IMR-90 (cell line): ENCODE results near the gene FOXB2. TPM values are rescaled to one million over a fixed set of nuclear protein-coding genes. Genes with fewer than 3 reads are reported as not detected.

Source experiments
- ATAC-seq: fragments of 200-7000 bp; cut with Tn5 transposase; 2 replicates; pipeline ENCODE4 v1.9.1; 2020; ENCODE audit warnings: low read depth, mild to moderate bottlenecking, moderate library complexity
- BruUV-seq: library from RNA; stranded (reverse); fragments of 400-500 nt; replicated peaks from 2 replicates; lab custom pipeline; 2021; lab: Mats Ljungman, UMichigan
- CTCF ChIA-PET: fragments of 300-600 bp; formaldehyde crosslinking; extraction: SDS; loops from one replicate; lab custom pipeline; 2021; ENCODE audit warnings: antibody characterized with exemption; lab: Yijun Ruan, JAX
- POLR2A ChIA-PET: fragments of 300-600 bp; sonication (Branson Sonifier 250); formaldehyde crosslinking; loops from one replicate; lab custom pipeline; 2022; ENCODE audit warnings: antibody characterized with exemption; ENCODE audit not compliant: unreplicated experiment; lab: Charles Lee
- DNase-seq: peaks from one replicate; pipeline ENCODE4 v3.0.0; 2013
- H2AFZ ChIP-seq: replicated peaks from 2 replicates; pipeline ENCODE3; 2013; ENCODE audit warnings: low read length, mild to moderate bottlenecking; ENCODE audit not compliant: poor library complexity
- H2AK5ac ChIP-seq: 2 replicates; pipeline ENCODE4 v1.6.1; 2013; ENCODE audit warnings: low read depth, low read length, inconsistent platforms
- H2AK9ac ChIP-seq: replicated peaks from 2 replicates; pipeline ENCODE3; 2013; ENCODE audit warnings: mild to moderate bottlenecking, low read depth, low read length, moderate library complexity; ENCODE audit not compliant: poor library complexity
- H2BK120ac ChIP-seq: 2 replicates; pipeline ENCODE4 v1.6.1; 2013; ENCODE audit warnings: low read depth, low read length, inconsistent platforms
- H2BK15ac ChIP-seq: 3 replicates; pipeline ENCODE4 v1.6.1; 2013; ENCODE audit warnings: low read depth, low read length, inconsistent platforms
- H2BK20ac ChIP-seq: 2 replicates; pipeline ENCODE4 v1.6.1; 2013; ENCODE audit warnings: low read depth, mild to moderate bottlenecking, inconsistent platforms, low read length, moderate library complexity
- H2BK5ac ChIP-seq: 2 replicates; pipeline ENCODE4 v1.6.1; 2013; ENCODE audit warnings: mild to moderate bottlenecking, low read depth, low read length, inconsistent platforms; ENCODE audit not compliant: poor library complexity, severe bottlenecking
- H3K14ac ChIP-seq: replicated peaks from 2 replicates; pipeline ENCODE4 v1.6.1; 2013; ENCODE audit warnings: low read depth, low read length, inconsistent platforms
- H3K18ac ChIP-seq: 2 replicates; pipeline ENCODE4 v1.6.1; 2013; ENCODE audit warnings: low read depth, low read length, control low read depth
- H3K23ac ChIP-seq: 2 replicates; pipeline ENCODE4 v1.6.1; 2013; ENCODE audit warnings: low read depth, low read length, inconsistent platforms
- H3K27ac ChIP-seq: 2 replicates; pipeline ENCODE4 v1.5.1; 2013; ENCODE audit warnings: mild to moderate bottlenecking, control low read depth, low read length; ENCODE audit not compliant: insufficient read depth
- H3K27me3 ChIP-seq: 2 replicates; pipeline ENCODE4 v1.6.1; 2013; ENCODE audit warnings: low read length; ENCODE audit not compliant: control insufficient read depth, insufficient read depth
- H3K36me3 ChIP-seq: 2 replicates; pipeline ENCODE4 v1.6.1; 2013; ENCODE audit warnings: low read length, mixed read lengths; ENCODE audit not compliant: control insufficient read depth, insufficient read depth
- H3K4ac ChIP-seq: 2 replicates; pipeline ENCODE4 v1.6.1; 2013; ENCODE audit warnings: low read depth, low read length, inconsistent platforms
- H3K4me1 ChIP-seq: 2 replicates; pipeline ENCODE4 v1.6.1; 2013; ENCODE audit warnings: low read length, mixed read lengths; ENCODE audit not compliant: control insufficient read depth, insufficient read depth
- H3K4me2 ChIP-seq: 2 replicates; pipeline ENCODE4 v1.6.1; 2013; ENCODE audit warnings: low read depth, mild to moderate bottlenecking, control low read depth, low read length, moderate library complexity
- H3K4me3 ChIP-seq: 2 replicates; pipeline ENCODE4 v1.5.1; 2013; ENCODE audit warnings: low read depth, mild to moderate bottlenecking, control low read depth, low read length, moderate library complexity; ENCODE audit not compliant: insufficient read depth
- H3K56ac ChIP-seq: 2 replicates; pipeline ENCODE4 v1.6.1; 2013; ENCODE audit warnings: low read length, inconsistent platforms; ENCODE audit not compliant: insufficient read depth; ENCODE audit errors: extremely low read depth
- H3K79me1 ChIP-seq, 2 experiments: 2 replicates each; pipeline ENCODE4 v1.6.1; 2013; ENCODE audit warnings: low read length in 2 of 2, inconsistent platforms in 1 of 2, low read depth in 1 of 2
- H3K9ac ChIP-seq: 2 replicates; pipeline ENCODE4 v1.6.1; 2013; ENCODE audit warnings: low read depth, low read length, control low read depth
- H3K9me1 ChIP-seq: 2 replicates; pipeline ENCODE4 v1.6.1; 2013; ENCODE audit warnings: low read length, inconsistent platforms; ENCODE audit not compliant: insufficient read depth
- H3K9me3 ChIP-seq: 2 replicates; pipeline ENCODE4 v1.6.1; 2013; ENCODE audit warnings: low read length; ENCODE audit not compliant: control insufficient read depth, insufficient read depth
- H4K20me1 ChIP-seq: 2 replicates; pipeline ENCODE4 v1.6.1; 2013; ENCODE audit warnings: low read length, inconsistent platforms; ENCODE audit not compliant: insufficient read depth
- H4K5ac ChIP-seq: 2 replicates; pipeline ENCODE4 v1.6.1; 2013; ENCODE audit warnings: mild to moderate bottlenecking, low read depth, low read length, control low read depth
- H4K8ac ChIP-seq, 2 experiments: 2 replicates each; pipeline ENCODE4 v1.6.1; 2013; ENCODE audit warnings: low read depth in 2 of 2, low read length in 2 of 2, control low read depth in 1 of 2, inconsistent platforms in 1 of 2
- H4K91ac ChIP-seq: 2 replicates; pipeline ENCODE4 v1.6.1; 2013; ENCODE audit warnings: low read depth, low read length, inconsistent platforms; ENCODE audit not compliant: insufficient read depth
- SMC3 ChIP-seq: fragments of 150-350 bp; IDR thresholded peaks from 2 replicates; pipeline ENCODE4 v1.6.1; 2016; ENCODE audit warnings: low read depth, mild to moderate bottlenecking, antibody characterized with exemption, low read length, moderate library complexity
- WGBS, 2 experiments: methylation state at CpG; one replicate each; pipeline versions ENCODE4 v1.1.5 to v1.1.7; 2013; ENCODE audit warnings: missing lambda C conversion rate in 2 of 2; ENCODE audit not compliant: insufficient read length in 1 of 2; ENCODE audit errors: extremely low coverage in 2 of 2; 5-methylcytosine and 5-hydroxymethylcytosine counted together
- dilution Hi-C: fragments of 300-500 bp; cut with HindIII; formaldehyde crosslinking; loops from one replicate; pipeline ENCODE4 v1.14.3; 2018; ENCODE audit warnings: low sequenced_read_pairs; ENCODE audit not compliant: unreplicated experiment
- in situ Hi-C: fragments of 300-500 bp; cut with MboI; formaldehyde crosslinking; loops from 3 replicates; pipeline ENCODE4 v1.14.3; 2019; ENCODE audit warnings: low sequenced_read_pairs, inconsistent platforms, mixed read lengths
- intact Hi-C: fragments of 100-400 bp; cut with micrococcal nuclease; formaldehyde crosslinking; loops from 2 replicates; pipeline ENCODE4 v1.10.0; 2022
- polyA plus RNA-seq, 3 experiments: library from polyadenylated mRNA; depleted of rRNA; stranded (reverse); fragments of >200 nt; gene quantifications; 2 replicates each; pipeline ENCODE4 v1.2.3, GENCODE V29; 2012; ENCODE audit warnings: low replicate concordance in 1 of 3
- total RNA-seq: library from RNA; depleted of rRNA; stranded (reverse); fragments of >200 nt; gene quantifications from 2 replicates; pipeline ENCODE4 v1.2.3, GENCODE V29; 2012

FOXB2 gene
- total and polyA plus RNA-seq, 2 of the 4 experiments (the other 2 are of a cell fraction) = not detected

DNA sequence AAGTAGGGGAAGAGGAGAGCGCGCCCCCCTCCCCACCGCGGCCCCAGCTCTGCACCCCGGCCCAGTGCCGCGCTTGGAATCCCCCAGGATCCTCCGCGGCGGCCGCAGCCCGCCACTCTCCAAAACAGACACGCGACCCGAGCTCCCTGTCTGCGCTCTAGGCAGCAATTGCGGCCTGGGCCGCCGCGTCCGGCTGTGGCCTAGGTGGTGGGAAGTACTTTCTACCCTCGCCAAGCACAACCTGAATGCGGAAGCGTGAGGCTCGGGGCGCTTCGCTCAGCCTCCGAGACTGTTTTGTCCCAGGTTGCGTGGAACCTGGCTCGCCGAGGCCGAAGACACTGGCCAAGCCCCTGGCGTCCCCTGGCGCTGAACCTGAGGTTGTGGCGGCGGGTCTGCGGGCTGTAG lies 3.3 kb upstream of the FOXB2 start:
- H3K27ac ChIP-seq = no peak overlapping the region
- BruUV-seq = no TSS peak
- H4K20me1 ChIP-seq = no peaks in the 10 kb centered on the region
- H4K5ac ChIP-seq = no peak overlapping the region
- no peak overlapping the region for H2BK120ac ChIP-seq
- peaks cover 92% of the 10 kb centered on the region for H3K27me3 ChIP-seq
- H2AK9ac ChIP-seq = peak overlapping the region; percentile 74
- no peak overlapping the region for H3K4me3 ChIP-seq
- no peak overlapping the region for H3K56ac ChIP-seq
- no peak overlapping the region for H3K9ac ChIP-seq
- no peaks in the 10 kb centered on the region for H3K9me1 ChIP-seq
- ChIA-PET CTCF (interaction anchor here (1.4 kb wide), 1 partner anchor 20 kb away, joined by 3 read pairs; no protein-coding TSS in a partner anchor), POLR2A (no interaction called here)
- H2BK20ac ChIP-seq = no peak overlapping the region
- ATAC-seq (no peak), DNase-seq (no peak)
- no peaks in the 10 kb centered on the region for H3K4me1 ChIP-seq
- in situ Hi-C loops = no loop called here
- no peak overlapping the region for H2BK15ac ChIP-seq
- no peak overlapping the region for H3K18ac ChIP-seq
- H3K14ac ChIP-seq = no peak overlapping the region
- no peak overlapping the region for H4K91ac ChIP-seq
- no peak overlapping the region for H3K4me2 ChIP-seq
- no peak overlapping the region for H3K23ac ChIP-seq
- no peak overlapping the region for H2AK5ac ChIP-seq
- TF ChIP-seq SMC3 = no peak
- WGBS, 2 experiments = 2% methylated on average over 10 of the region's 37 CpGs; no CpG with 5 or more reads in 1 of the 2 experiments
- H4K8ac ChIP-seq = no peak overlapping the region
- no peak overlapping the region for H2BK5ac ChIP-seq
- peaks cover 12% of the 10 kb centered on the region for H3K9me3 ChIP-seq
- H2AFZ ChIP-seq = peak overlapping the region; percentile 45
- H3K4ac ChIP-seq = no peak overlapping the region
- H3K36me3 ChIP-seq = no peaks in the 10 kb centered on the region
- intact Hi-C loops = no loop called here
- H3K79me1 ChIP-seq = no peaks in the 10 kb centered on the region
- dilution Hi-C loops = no loop called here
